Liver (tissue), 9 donors: Measurements from ENCODE around the gene ITPKA. TPM values are rescaled to one million over a fixed set of nuclear protein-coding genes. Genes with fewer than 3 reads are reported as not detected.

ENCODE experiments used
- DNase-seq: peaks from one replicate; pipeline ENCODE4 v3.0.0-alpha.2; 2017; ENCODE audit warnings: low spot score
- H3K27ac ChIP-seq, 2 donors: one replicate each; pipeline ENCODE4 v1.7.0; 2013; ENCODE audit warnings: inconsistent platforms in 2 of 2, low read length in 2 of 2, control low read depth in 1 of 2, low read depth in 1 of 2, mild to moderate bottlenecking in 1 of 2
- H3K27me3 ChIP-seq, 4 donors: one replicate each; pipeline versions ENCODE4 v1.6.1 to v1.7.0; 2013; ENCODE audit warnings: low read length in 3 of 4, inconsistent platforms in 1 of 4, mild to moderate bottlenecking in 1 of 4, moderate library complexity in 1 of 4; ENCODE audit not compliant: control insufficient read depth in 4 of 4, insufficient read depth in 4 of 4
- H3K36me3 ChIP-seq, 4 donors: one replicate each; pipeline versions ENCODE4 v1.6.1 to v1.7.0; 2013; ENCODE audit warnings: low read length in 3 of 4, mild to moderate bottlenecking in 3 of 4, low read depth in 1 of 4, moderate library complexity in 1 of 4; ENCODE audit not compliant: control insufficient read depth in 4 of 4, insufficient read depth in 3 of 4
- H3K4me1 ChIP-seq, 4 donors: one replicate each; pipeline versions ENCODE4 v1.6.1 to v1.7.0; 2013; ENCODE audit warnings: low read length in 3 of 4, mild to moderate bottlenecking in 3 of 4, moderate library complexity in 1 of 4; ENCODE audit not compliant: control insufficient read depth in 4 of 4, insufficient read depth in 4 of 4
- H3K4me3 ChIP-seq, 3 donors: one replicate each; pipeline versions ENCODE4 v1.6.1 to v1.7.0; 2013; ENCODE audit warnings: low read length in 3 of 3, control low read depth in 1 of 3, low read depth in 1 of 3, mild to moderate bottlenecking in 1 of 3
- H3K9ac ChIP-seq, 2 donors: one replicate each; pipeline ENCODE4 v1.7.0; 2013; ENCODE audit warnings: low read length in 2 of 2, mild to moderate bottlenecking in 2 of 2, moderate library complexity in 2 of 2, control low read depth in 1 of 2, low read depth in 1 of 2
- H3K9me3 ChIP-seq, 4 donors: one replicate each; pipeline versions ENCODE4 v1.6.1 to v1.7.0; 2013; ENCODE audit warnings: low read length in 3 of 4; ENCODE audit not compliant: control insufficient read depth in 4 of 4
- ATF3 ChIP-seq: IDR thresholded peaks from 2 replicates; pipeline ENCODE4 v1.6.1; 2016; ENCODE audit warnings: antibody characterized with exemption
- CTCF ChIP-seq: fragments of 150-350 bp; IDR thresholded peaks from 2 replicates; pipeline ENCODE4 v1.5.1; 2017; ENCODE audit warnings: improper control_type of control experiment, low read depth, low read length; ENCODE audit not compliant: missing input control
- EGR1 ChIP-seq, 2 donors: IDR thresholded peaks; 2 replicates each; pipeline ENCODE4 v1.6.1; 2016 to 2018; ENCODE audit warnings: antibody characterized with exemption in 2 of 2, low read depth in 2 of 2
- FOXA1 ChIP-seq: IDR thresholded peaks from 2 replicates; pipeline ENCODE4 v1.6.1; 2016; ENCODE audit warnings: antibody characterized with exemption
- FOXA2 ChIP-seq: IDR thresholded peaks from 2 replicates; pipeline ENCODE4 v1.6.1; 2016; ENCODE audit warnings: antibody characterized with exemption
- GABPA ChIP-seq, 2 donors: IDR thresholded peaks in 1 of 2; conservative IDR thresholded peaks in 1 of 2; 2 replicates each; pipeline ENCODE4 v1.6.1; 2016; ENCODE audit warnings: antibody characterized with exemption in 2 of 2, mild to moderate bottlenecking in 1 of 2, moderate library complexity in 1 of 2
- HNF4A ChIP-seq, 2 donors: conservative IDR thresholded peaks; 2 replicates each; pipeline ENCODE4 v1.6.1; 2016; ENCODE audit warnings: antibody characterized with exemption in 2 of 2, mild to moderate bottlenecking in 2 of 2
- HNF4G ChIP-seq: IDR thresholded peaks from 2 replicates; pipeline ENCODE4 v1.6.1; 2016; ENCODE audit warnings: antibody characterized with exemption
- JUND ChIP-seq, 2 donors: IDR thresholded peaks; 2 replicates each; pipeline ENCODE4 v1.6.1; 2016; ENCODE audit warnings: antibody characterized with exemption in 2 of 2
- MAX ChIP-seq: IDR thresholded peaks from 2 replicates; pipeline ENCODE4 v1.6.1; 2016; ENCODE audit warnings: antibody characterized with exemption
- NR2F2 ChIP-seq: IDR thresholded peaks from 2 replicates; pipeline ENCODE4 v1.6.1; 2016; ENCODE audit warnings: antibody characterized with exemption
- RAD21 ChIP-seq, 2 donors: IDR thresholded peaks; 2 replicates each; pipeline ENCODE4 v1.6.1; 2016; ENCODE audit warnings: antibody characterized with exemption in 2 of 2, mild to moderate bottlenecking in 2 of 2
- REST ChIP-seq: IDR thresholded peaks from 2 replicates; pipeline ENCODE4 v1.6.1; 2016; ENCODE audit warnings: antibody characterized with exemption, mild to moderate bottlenecking
- RXRA ChIP-seq, 2 donors: IDR thresholded peaks; 2 replicates each; pipeline ENCODE4 v1.6.1; 2017 to 2018; ENCODE audit warnings: antibody characterized with exemption in 2 of 2, mild to moderate bottlenecking in 1 of 2
- SP1 ChIP-seq: IDR thresholded peaks from 2 replicates; pipeline ENCODE4 v1.6.1; 2018; ENCODE audit warnings: antibody characterized with exemption, mild to moderate bottlenecking
- TAF1 ChIP-seq: conservative IDR thresholded peaks from 2 replicates; pipeline ENCODE4 v1.6.1; 2016; ENCODE audit warnings: antibody characterized with exemption, mild to moderate bottlenecking
- YY1 ChIP-seq: IDR thresholded peaks from 2 replicates; pipeline ENCODE4 v1.6.1; 2016; ENCODE audit warnings: antibody characterized with exemption, mild to moderate bottlenecking
- ZBTB33 ChIP-seq: IDR thresholded peaks from 2 replicates; pipeline ENCODE4 v1.6.1; 2016; ENCODE audit warnings: antibody characterized with exemption
- WGBS: extraction: QIAGEN DNeasy Blood & Tissue Kit; methylation state at CpG from one replicate; pipeline ENCODE4 v1.1.7; 2013; 5-methylcytosine and 5-hydroxymethylcytosine counted together
- polyA plus RNA-seq, 2 donors: library from polyadenylated mRNA; stranded (reverse) in 1 of 2; unstranded in 1 of 2; fragments of 200-250 nt in 1 of 2; fragments of >200 nt in 1 of 2; fragmentation: Nextera tagmentation in 1 of 2; extraction: Ambion mirVana in 1 of 2; gene quantifications; one replicate each; pipeline versions ENCODE4 v1.2.1 to v1.2.3, GENCODE V29; 2013 to 2015
- total RNA-seq, 2 donors: library from RNA; depleted of rRNA; stranded (reverse); fragments of >200 nt; gene quantifications; one replicate each; pipeline ENCODE4 v1.2.3, GENCODE V29; 2014
- donor health status: healthy.
- donor health status: healthy.
- donor health status: healthy.
- donor health status: healthy.
- donor health status: healthy.

Gene ITPKA
- total and polyA plus RNA-seq, 4 donors, result 0.36 to 2.4 (median 1.2) TPM

- no peak for DNase-seq
- Histone ChIP-seq H3K9ac (no peak overlapping the region), H3K4me3 (peak overlapping the region in 1 of 3 donors; percentile 71), H3K27me3 (no peaks in the 10 kb centered on the region), H3K9me3 (no peaks in the 10 kb centered on the region), H3K27ac (no peak overlapping the region), H3K36me3 (no peaks in the 10 kb centered on the region), H3K4me1 (peaks cover 16 to 40% (median 31%) of the 10 kb centered on the region in 4 donors)
- no peak for TF ChIP-seq ZBTB33
- TF ChIP-seq HNF4G, result no peak
- no peak for TF ChIP-seq RXRA (IDR thresholded peaks at IDR 0.05)
- no peak for TF ChIP-seq REST
- no peak for TF ChIP-seq GABPA (IDR thresholded peaks at IDR 0.05 in 1 of 2, conservative IDR thresholded peaks at IDR 0.05 in 1 of 2)
- no peak for TF ChIP-seq YY1
- no peak for TF ChIP-seq TAF1
- TF ChIP-seq CTCF, result no peak
- TF ChIP-seq FOXA2, result no peak
- no peak for TF ChIP-seq SP1
- no peak for TF ChIP-seq JUND (IDR thresholded peaks at IDR 0.05)
- no peak for TF ChIP-seq MAX
- no peak for TF ChIP-seq RAD21 (IDR thresholded peaks at IDR 0.05)
- no peak for TF ChIP-seq FOXA1
- no peak for TF ChIP-seq NR2F2
- TF ChIP-seq ATF3, result no peak
- TF ChIP-seq HNF4A (conservative IDR thresholded peaks at IDR 0.05), result no peak
- TF ChIP-seq EGR1 (IDR thresholded peaks at IDR 0.05; ENCODE audit: low read depth in 2 of 2), result no peak
- WGBS, result 23% methylated on average over 15 of the region's 15 CpGs
Observed at GRCh38 chr15:41492597-41493204, 973 bp upstream of the ITPKA start.
